ENCODE data around the gene DOCK4.

DOCK4 gene

GRCh38 chr7:112160130-112160770 is 45.9 kb downstream of the DOCK4 start:
- DNase-seq, result no peak

GRCh38 chr7:112159351-112159750 is 46.8 kb downstream of the DOCK4 start:
- no peak for DNase-seq

- DNase-seq, result no peak
Observed at GRCh38 chr7:112157072-112157471, 49.1 kb downstream of the DOCK4 start.

- DNase-seq, result no peak
Observed at GRCh38 chr7:112156412-112156811, 49.8 kb downstream of the DOCK4 start.

GRCh38 chr7:112154690-112155089 is 51.5 kb downstream of the DOCK4 start:
- DNase-seq, result no peak

- no peak for DNase-seq
Observed at GRCh38 chr7:112152186-112152585, 54.0 kb downstream of the DOCK4 start.

GRCh38 chr7:112150823-112151641 is 55.2 kb downstream of the DOCK4 start:
- DNase-seq, result no peak

GRCh38 chr7:112149734-112150133 is 56.5 kb downstream of the DOCK4 start:
- DNase-seq, result no peak

GRCh38 chr7:112147793-112148361 is 58.3 kb downstream of the DOCK4 start:
- no peak for DNase-seq

- DNase-seq, result no peak
Observed at GRCh38 chr7:112145206-112145605, 61.0 kb downstream of the DOCK4 start.

- DNase-seq, result no peak
Observed at GRCh38 chr7:112144284-112145059, 61.7 kb downstream of the DOCK4 start.

- no peak for DNase-seq
Observed at GRCh38 chr7:112143582-112143981, 62.6 kb downstream of the DOCK4 start.

GRCh38 chr7:112143136-112143535 is 63.1 kb downstream of the DOCK4 start:
- DNase-seq, result no peak

GRCh38 chr7:112140600-112140999 is 65.6 kb downstream of the DOCK4 start:
- DNase-seq, result no peak

- no peak for DNase-seq
Observed at GRCh38 chr7:112138938-112139337, 67.3 kb downstream of the DOCK4 start.

- DNase-seq, result no peak
Observed at GRCh38 chr7:112138325-112138852, 67.8 kb downstream of the DOCK4 start.

- no peak for DNase-seq
Observed at GRCh38 chr7:112137141-112138101, 68.8 kb downstream of the DOCK4 start.

- DNase-seq, result no peak
Observed at GRCh38 chr7:112136271-112137008, 69.8 kb downstream of the DOCK4 start.

- DNase-seq, result no peak
Observed at GRCh38 chr7:112135815-112136214, 70.4 kb downstream of the DOCK4 start.

- DNase-seq, result no peak
Observed at GRCh38 chr7:112134039-112134438, 72.2 kb downstream of the DOCK4 start.

GRCh38 chr7:112133328-112133727 is 72.9 kb downstream of the DOCK4 start:
- no peak for DNase-seq
